KMS-11 (cell line): Measurements from ENCODE around the gene PIK3R1.

ENCODE experiments used
- H2AFZ ChIP-seq: fragments of 200-600 bp; sonication (generic); 2 replicates; pipeline ENCODE4 v1.6.1; 2016; ENCODE audit warnings: antibody characterized with exemption, mixed run types, low read depth
- H3K27ac ChIP-seq: fragments of 200-600 bp; sonication (generic); 2 replicates; pipeline ENCODE4 v1.6.1; 2016; ENCODE audit warnings: mild to moderate bottlenecking, mixed run types
- H3K27me3 ChIP-seq: fragments of 200-600 bp; sonication (generic); 2 replicates; pipeline ENCODE4 v1.6.1; 2017; ENCODE audit warnings: mild to moderate bottlenecking, low read depth, mixed run types, moderate library complexity; ENCODE audit not compliant: insufficient read depth
- H3K36me3 ChIP-seq: fragments of 200-600 bp; sonication (generic); 2 replicates; pipeline ENCODE4 v1.6.1; 2017; ENCODE audit warnings: mild to moderate bottlenecking, mixed run types; ENCODE audit not compliant: insufficient read depth
- H3K4me1 ChIP-seq: fragments of 200-600 bp; sonication (generic); 2 replicates; pipeline ENCODE4 v1.6.1; 2016; ENCODE audit warnings: mild to moderate bottlenecking, low read depth, mixed run types; ENCODE audit not compliant: poor library complexity, severe bottlenecking
- H3K4me2 ChIP-seq: fragments of 200-600 bp; sonication (generic); 2 replicates; pipeline ENCODE4 v1.7.0; 2016; ENCODE audit warnings: mild to moderate bottlenecking, mixed run types
- H3K4me3 ChIP-seq: fragments of 200-600 bp; sonication (generic); IDR thresholded peaks from 2 replicates; pipeline ENCODE4 v1.6.1; 2017; ENCODE audit warnings: low read depth, low read length, mixed read lengths; ENCODE audit not compliant: insufficient read depth
- H3K79me2 ChIP-seq: fragments of 200-600 bp; sonication (generic); 2 replicates; pipeline ENCODE4 v1.6.1; 2016; ENCODE audit warnings: low read depth, mixed run types; ENCODE audit not compliant: insufficient read depth
- H3K9ac ChIP-seq: fragments of 200-600 bp; sonication (generic); 2 replicates; pipeline ENCODE4 v1.6.1; 2016; ENCODE audit warnings: mild to moderate bottlenecking, mixed run types
- H4K20me1 ChIP-seq: fragments of 200-600 bp; sonication (generic); 2 replicates; pipeline ENCODE4 v1.6.1; 2016; ENCODE audit warnings: mild to moderate bottlenecking, mixed run types; ENCODE audit not compliant: insufficient read depth
- CTCF ChIP-seq: fragments of 200-600 bp; sonication (generic); conservative IDR thresholded peaks from 2 replicates; pipeline ENCODE4 v1.6.1; 2017; ENCODE audit warnings: low read depth, mild to moderate bottlenecking, antibody characterized with exemption, low read length, moderate library complexity, mixed read lengths

PIK3R1 gene

GRCh38 chr5:68303754-68304420 lies 88.3 kb downstream of the PIK3R1 start:
- Histone ChIP-seq H3K4me2 (no peak overlapping the region), H4K20me1 (no peaks in the 10 kb centered on the region), H2AFZ (no peak overlapping the region), H3K27ac (no peak overlapping the region), H3K4me1 (no peaks in the 10 kb centered on the region), H3K9ac (no peak overlapping the region), H3K4me3 (no peak overlapping the region), H3K79me2 (no peaks in the 10 kb centered on the region), H3K27me3 (no peaks in the 10 kb centered on the region), H3K36me3 (no peaks in the 10 kb centered on the region)
- TF ChIP-seq CTCF: no peak

- no peaks in the 10 kb centered on the region for H3K36me3 ChIP-seq
- H3K4me3 ChIP-seq: no peak overlapping the region
- no peaks in the 10 kb centered on the region for H4K20me1 ChIP-seq
- H3K79me2 ChIP-seq: no peaks in the 10 kb centered on the region
- no peak for TF ChIP-seq CTCF
- H3K27me3 ChIP-seq: no peaks in the 10 kb centered on the region
- no peak overlapping the region for H3K9ac ChIP-seq
- H3K27ac ChIP-seq: no peak overlapping the region
- H3K4me2 ChIP-seq: no peak overlapping the region
- no peaks in the 10 kb centered on the region for H3K4me1 ChIP-seq
- no peak overlapping the region for H2AFZ ChIP-seq
Measured at GRCh38 chr5:68304421-68305052, 89.0 kb downstream of the PIK3R1 start.

GRCh38 chr5:68305223-68305870 lies 89.8 kb downstream of the PIK3R1 start:
- H3K27ac ChIP-seq: no peak overlapping the region
- no peak overlapping the region for H3K4me3 ChIP-seq
- no peaks in the 10 kb centered on the region for H4K20me1 ChIP-seq
- H3K4me2 ChIP-seq: no peak overlapping the region
- H3K9ac ChIP-seq: no peak overlapping the region
- H3K36me3 ChIP-seq: no peaks in the 10 kb centered on the region
- no peak for TF ChIP-seq CTCF
- no peak overlapping the region for H2AFZ ChIP-seq
- no peaks in the 10 kb centered on the region for H3K79me2 ChIP-seq
- H3K4me1 ChIP-seq: no peaks in the 10 kb centered on the region
- no peaks in the 10 kb centered on the region for H3K27me3 ChIP-seq

GRCh38 chr5:68306361-68307014 lies 90.9 kb downstream of the PIK3R1 start:
- Histone ChIP-seq H3K4me2 (no peak overlapping the region), H3K79me2 (no peaks in the 10 kb centered on the region), H3K9ac (no peak overlapping the region), H2AFZ (no peak overlapping the region), H3K27ac (no peak overlapping the region), H3K27me3 (no peaks in the 10 kb centered on the region), H3K36me3 (no peaks in the 10 kb centered on the region), H4K20me1 (no peaks in the 10 kb centered on the region), H3K4me3 (no peak overlapping the region), H3K4me1 (no peaks in the 10 kb centered on the region)
- TF ChIP-seq CTCF: no peak
